H1 (cell line): ENCODE data around the gene TMEM187. TPM values are rescaled to one million over a fixed set of nuclear protein-coding genes. Genes with fewer than 3 reads are reported as not detected.

ENCODE experiments used
- CTCF ChIA-PET: fragments of 300-600 bp; sonication (Branson Sonifier 250); formaldehyde crosslinking; loops from one replicate; lab custom pipeline; 2021; ENCODE audit not compliant: partially characterized antibody; lab: Charles Lee
- POLR2A ChIA-PET: fragments of 300-600 bp; sonication (Branson Sonifier 250); formaldehyde crosslinking; loops from one replicate; lab custom pipeline; 2021; ENCODE audit warnings: inconsistent platforms; ENCODE audit not compliant: partially characterized antibody; lab: Charles Lee
- DNase-seq, 2 experiments: peaks; one replicate each; pipeline versions ENCODE4 v3.0.0 to v3.0.0-alpha.2; 2010 to 2022; ENCODE audit warnings: low spot score in 2 of 2, low read depth in 1 of 2, mixed read lengths in 1 of 2
- FAIRE-seq: peaks from 2 replicates; lab custom pipeline; 2011; peaks lifted over from hg19 to GRCh38; lab: Jason Lieb, UNC
- H2AFZ ChIP-seq: 2 replicates; pipeline ENCODE4 v1.8.1; 2012; ENCODE audit warnings: low read length, inconsistent platforms
- H2AK5ac ChIP-seq: 2 replicates; pipeline ENCODE4 v1.6.1; 2013; ENCODE audit warnings: low read depth, low read length
- H2BK120ac ChIP-seq: replicated peaks from 2 replicates; pipeline ENCODE3; 2013; ENCODE audit warnings: low read depth, low read length, inconsistent platforms
- H2BK12ac ChIP-seq: 2 replicates; pipeline ENCODE4 v1.6.1; 2013; ENCODE audit warnings: low read depth, low read length
- H2BK15ac ChIP-seq: 2 replicates; pipeline ENCODE4 v1.6.1; 2013; ENCODE audit warnings: low read length
- H2BK20ac ChIP-seq: 2 replicates; pipeline ENCODE4 v1.6.1; 2013; ENCODE audit warnings: low read length
- H2BK5ac ChIP-seq: 2 replicates; pipeline ENCODE4 v1.6.1; 2013; ENCODE audit warnings: low read depth, low read length
- H3K14ac ChIP-seq: 2 replicates; pipeline ENCODE4 v1.6.1; 2013; ENCODE audit warnings: inconsistent platforms; ENCODE audit not compliant: insufficient read length
- H3K18ac ChIP-seq: 2 replicates; pipeline ENCODE4 v1.6.1; 2013; ENCODE audit warnings: low read length; ENCODE audit errors: extremely low read depth
- H3K23ac ChIP-seq: 2 replicates; pipeline ENCODE4 v1.6.1; 2013; ENCODE audit warnings: inconsistent platforms; ENCODE audit not compliant: insufficient read length
- H3K23me2 ChIP-seq: 2 replicates; pipeline ENCODE4 v1.6.1; 2013; ENCODE audit warnings: low read depth, low read length
- H3K27ac ChIP-seq: 2 replicates; pipeline ENCODE4 v1.6.1; 2011; ENCODE audit warnings: low read depth, low read length, inconsistent platforms
- H3K27me3 ChIP-seq, 4 experiments: replicated peaks in 1 of 4; 1 replicate in 1 of 4; 2 replicates in 3 of 4; pipeline versions ENCODE4 v1.6.1 to v1.8.1; 2011 to 2013; ENCODE audit warnings: low read length in 3 of 4, mild to moderate bottlenecking in 3 of 4, inconsistent platforms in 2 of 4, mixed read lengths in 2 of 4, moderate library complexity in 1 of 4; ENCODE audit not compliant: control insufficient read depth in 3 of 4, insufficient read depth in 3 of 4; ENCODE audit errors: extremely low read depth in 1 of 4
- H3K36me3 ChIP-seq, 4 experiments: 2 replicates each; pipeline versions ENCODE4 v1.6.1 to v1.8.1; 2011 to 2013; ENCODE audit warnings: mild to moderate bottlenecking in 4 of 4, low read length in 3 of 4, moderate library complexity in 2 of 4, control low read depth in 1 of 4, inconsistent platforms in 1 of 4; ENCODE audit not compliant: insufficient read depth in 4 of 4, control insufficient read depth in 2 of 4
- H3K4ac ChIP-seq: replicated peaks from 2 replicates; pipeline ENCODE3; 2013; ENCODE audit warnings: low read length, low read depth, mixed read lengths, inconsistent platforms; ENCODE audit not compliant: insufficient read length
- H3K4me1 ChIP-seq, 4 experiments: replicated peaks in 1 of 4; 1 replicate in 1 of 4; 2 replicates in 3 of 4; pipeline versions ENCODE4 v1.6.1 to v1.8.1; 2011 to 2013; ENCODE audit warnings: low read length in 3 of 4, inconsistent platforms in 2 of 4, mixed read lengths in 1 of 4; ENCODE audit not compliant: insufficient read depth in 4 of 4, control insufficient read depth in 3 of 4
- H3K4me2 ChIP-seq, 2 experiments: 2 replicates each; pipeline versions ENCODE4 v1.6.1 to v1.8.1; 2011 to 2013; ENCODE audit warnings: low read depth in 2 of 2, low read length in 2 of 2, control low read depth in 1 of 2, inconsistent platforms in 1 of 2, mild to moderate bottlenecking in 1 of 2; ENCODE audit not compliant: insufficient read depth in 1 of 2
- H3K4me3 ChIP-seq, 4 experiments: fragments of 200-600, 300-600 bp in 1 of 4; sonication (generic), shearing (Covaris generic), sonication (Bioruptor Twin) in 1 of 4; 2 replicates each; pipeline versions ENCODE4 v1.5.1 to v1.8.1; 2011 to 2016; ENCODE audit warnings: low read length in 4 of 4, low read depth in 3 of 4, control low read depth in 2 of 4, inconsistent platforms in 2 of 4, mild to moderate bottlenecking in 2 of 4, mixed read lengths in 1 of 4, moderate library complexity in 1 of 4; ENCODE audit not compliant: insufficient read depth in 2 of 4; ENCODE audit errors: extremely low read depth in 1 of 4
- H3K56ac ChIP-seq: replicated peaks from 2 replicates; pipeline ENCODE3; 2013; ENCODE audit warnings: low read depth, mild to moderate bottlenecking, mixed read lengths, low read length, inconsistent platforms; ENCODE audit not compliant: insufficient read length
- H3K79me1 ChIP-seq: 2 replicates; pipeline ENCODE4 v1.6.1; 2013; ENCODE audit warnings: low read depth, low read length, control low read depth
- H3K79me2 ChIP-seq, 2 experiments: 2 replicates each; pipeline versions ENCODE4 v1.6.1 to v1.8.1; 2012 to 2013; ENCODE audit warnings: low read length in 2 of 2, mild to moderate bottlenecking in 2 of 2, inconsistent platforms in 1 of 2; ENCODE audit not compliant: insufficient read depth in 2 of 2, control insufficient read depth in 1 of 2
- H3K9ac ChIP-seq, 4 experiments: replicated peaks in 1 of 4; 1 replicate in 1 of 4; 2 replicates in 3 of 4; pipeline versions ENCODE4 v1.6.1 to v1.8.1; 2011 to 2013; ENCODE audit warnings: low read depth in 3 of 4, low read length in 3 of 4, control low read depth in 2 of 4, mild to moderate bottlenecking in 2 of 4, moderate library complexity in 2 of 4, inconsistent platforms in 1 of 4; ENCODE audit errors: extremely low read depth in 1 of 4
- H3K9me3 ChIP-seq, 2 experiments: 2 replicates each; pipeline versions ENCODE4 v1.6.1 to v1.8.1; 2012 to 2013; ENCODE audit warnings: mild to moderate bottlenecking in 2 of 2, moderate library complexity in 2 of 2, control low read depth in 1 of 2, inconsistent platforms in 1 of 2, low read depth in 1 of 2, low read length in 1 of 2, mixed read lengths in 1 of 2; ENCODE audit not compliant: insufficient read depth in 2 of 2
- H4K20me1 ChIP-seq, 2 experiments: replicated peaks in 1 of 2; 2 replicates each; pipeline versions ENCODE3 to v1.8.1; 2011 to 2013; ENCODE audit warnings: inconsistent platforms in 2 of 2, low read length in 2 of 2, mild to moderate bottlenecking in 1 of 2; ENCODE audit not compliant: insufficient read depth in 2 of 2, control insufficient read depth in 1 of 2
- H4K5ac ChIP-seq: 2 replicates; pipeline ENCODE4 v1.6.1; 2013; ENCODE audit warnings: low read length, low read depth, mixed read lengths, inconsistent platforms; ENCODE audit not compliant: insufficient read length
- H4K8ac ChIP-seq: 2 replicates; pipeline ENCODE4 v1.8.0; 2013; ENCODE audit warnings: mild to moderate bottlenecking, moderate library complexity, low read length, inconsistent platforms; ENCODE audit not compliant: insufficient read depth; ENCODE audit errors: extremely low read depth
- H4K91ac ChIP-seq: replicated peaks from 2 replicates; pipeline ENCODE3; 2013; ENCODE audit warnings: low read length, mixed read lengths, inconsistent platforms; ENCODE audit not compliant: insufficient read length
- KDM5A ChIP-seq: fragments of 200-600 bp; IDR thresholded peaks from 2 replicates; pipeline ENCODE4 v1.7.1; 2012; ENCODE audit warnings: mild to moderate bottlenecking, low read length, inconsistent platforms, mixed read lengths
- POLR2AphosphoS5 ChIP-seq: IDR thresholded peaks from 2 replicates; pipeline ENCODE4 v1.6.1; 2011; ENCODE audit warnings: low read depth, low read length
- WGBS, 2 experiments: shearing (Covaris generic) in 1 of 2; methylation state at CpG; one replicate each; pipeline versions ENCODE4 v1.1.6 to v1.1.7; 2013 to 2015; ENCODE audit warnings: low lambda C conversion rate in 2 of 2, mixed read lengths in 2 of 2, inconsistent platforms in 1 of 2, low coverage in 1 of 2, missing lambda C conversion rate in 1 of 2; ENCODE audit not compliant: insufficient replicate concordance in 2 of 2, insufficient coverage in 1 of 2, insufficient read length in 1 of 2; ENCODE audit errors: extremely low coverage in 1 of 2, missing lambda C conversion rate in 1 of 2; 5-methylcytosine and 5-hydroxymethylcytosine counted together
- polyA plus RNA-seq, 7 experiments: library from polyadenylated mRNA; depleted of rRNA in 3 of 7; stranded (reverse) in 5 of 7; unstranded in 2 of 7; fragments of >200 nt in 5 of 7; fragments of 200-250 nt in 2 of 7; gene quantifications; 1 replicate in 5 of 7; 2 replicates in 1 of 7; 4 replicates in 1 of 7; pipeline versions ENCODE4 v1.2.1 to v1.2.3, GENCODE V29; 2011 to 2013; ENCODE audit warnings: missing spikeins in 2 of 7, mixed read lengths in 2 of 7
- total RNA-seq: library from RNA; stranded (reverse); fragmentation: NEBNext Ultra II Directional; extraction: Animal tissue kit (Norgen Biotek cat#: 25700); gene quantifications from 2 replicates; pipeline ENCODE4 v1.2.1, GENCODE V29; 2021

Gene TMEM187
- total and polyA plus RNA-seq, 2 of the 8 experiments (the other 6 are each of a cell fraction or from before 2014, with no cell fraction given): 5.0 to 14.5 TPM

- H3K79me2 ChIP-seq: peaks cover 44 to 75% of the 10 kb centered on the region in 2 experiments
- ChIA-PET CTCF (interaction anchor here (0.9 to 11.2 kb wide), 4 partner anchors 20 to 90 kb away, joined by 3 to 102 read pairs (median 4); partner anchors contain the start of gene RENBP), POLR2A (interaction anchor here (1.0 to 4.0 kb wide), 16 partner anchors 11 to 190 kb away, joined by 3 to 26 read pairs (median 4); partner anchors contain the start of genes ARHGAP4, IDH3G, NAA10 and SSR4)
- no peak overlapping the region for H2BK15ac ChIP-seq
- no peak overlapping the region for H2BK20ac ChIP-seq
- peak overlapping the region; percentile 64 to 99 (median 82); a peak in 5 of 8 replicates for H3K4me3 ChIP-seq
- no peak overlapping the region for H2BK5ac ChIP-seq
- 0 out of 7 replicates have a peak overlapping the region, but pooled peaks of 1 of the 4 experiments have one; percentile 22 for H3K9ac ChIP-seq
- no peak overlapping the region for H3K14ac ChIP-seq
- FAIRE-seq (no peak), DNase-seq (no peak)
- no peak overlapping the region for H2AK5ac ChIP-seq
- no peak overlapping the region for H2AFZ ChIP-seq
- no peak overlapping the region for H2BK12ac ChIP-seq
- H3K23ac ChIP-seq: no peak overlapping the region
- WGBS, 2 experiments: 36% methylated on average over 6 of the region's 9 CpGs; no CpG with 5 or more reads in 1 of the 2 experiments
- no peak overlapping the region for H4K8ac ChIP-seq
- no peak overlapping the region for H3K4ac ChIP-seq
- no peaks in the 10 kb centered on the region for H3K27me3 ChIP-seq
- peaks cover 4 to 21% (median 13%) of the 10 kb centered on the region in 4 experiments for H3K4me1 ChIP-seq
- H2BK120ac ChIP-seq: no peak overlapping the region
- H3K27ac ChIP-seq: no peak overlapping the region
- no peaks in the 10 kb centered on the region for H3K9me3 ChIP-seq
- peaks cover 0 to 5% (median under 1%) of the 10 kb centered on the region in 4 experiments; a peak in 4 of 8 replicates for H3K36me3 ChIP-seq
- H4K91ac ChIP-seq: no peak overlapping the region
- no peak overlapping the region for H3K18ac ChIP-seq
- TF ChIP-seq POLR2AphosphoS5: 0 out of 2 replicates have a peak, but pooled peaks have one; percentile 19
- TF ChIP-seq KDM5A: no peak
- H3K56ac ChIP-seq: no peak overlapping the region
- peaks cover 6% of the 10 kb centered on the region; the same call in 1 of the 2 replicates for H3K23me2 ChIP-seq
- no peak overlapping the region for H4K5ac ChIP-seq
- H3K4me2 ChIP-seq: peak overlapping the region; percentile 66 to 85
- no peaks in the 10 kb centered on the region; the same call in 1 of the 2 replicates for H3K79me1 ChIP-seq
- peaks cover 18 to 29% of the 10 kb centered on the region in 2 experiments for H4K20me1 ChIP-seq
These were observed 4.3 kb upstream of the TMEM187 start for GRCh38 chrX:153968255-153968654.
